ENCODE data around the gene UNCX.
A peak's percentile ranks its signal among the peaks of the same experiment; 100 is the strongest.

GRCh38 chr7:1231214-1232102 is 1.2 kb upstream of the UNCX start:
- TF ChIP-seq, protein P1, sequence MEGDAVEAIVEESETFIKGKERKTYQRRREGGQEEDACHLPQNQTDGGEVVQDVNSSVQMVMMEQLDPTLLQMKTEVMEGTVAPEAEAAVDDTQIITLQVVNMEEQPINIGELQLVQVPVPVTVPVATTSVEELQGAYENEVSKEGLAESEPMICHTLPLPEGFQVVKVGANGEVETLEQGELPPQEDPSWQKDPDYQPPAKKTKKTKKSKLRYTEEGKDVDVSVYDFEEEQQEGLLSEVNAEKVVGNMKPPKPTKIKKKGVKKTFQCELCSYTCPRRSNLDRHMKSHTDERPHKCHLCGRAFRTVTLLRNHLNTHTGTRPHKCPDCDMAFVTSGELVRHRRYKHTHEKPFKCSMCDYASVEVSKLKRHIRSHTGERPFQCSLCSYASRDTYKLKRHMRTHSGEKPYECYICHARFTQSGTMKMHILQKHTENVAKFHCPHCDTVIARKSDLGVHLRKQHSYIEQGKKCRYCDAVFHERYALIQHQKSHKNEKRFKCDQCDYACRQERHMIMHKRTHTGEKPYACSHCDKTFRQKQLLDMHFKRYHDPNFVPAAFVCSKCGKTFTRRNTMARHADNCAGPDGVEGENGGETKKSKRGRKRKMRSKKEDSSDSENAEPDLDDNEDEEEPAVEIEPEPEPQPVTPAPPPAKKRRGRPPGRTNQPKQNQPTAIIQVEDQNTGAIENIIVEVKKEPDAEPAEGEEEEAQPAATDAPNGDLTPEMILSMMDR (optimal IDR thresholded peaks at IDR 0.05 in 1 of 3, IDR thresholded peaks at IDR 0.05 in 1 of 3, conservative IDR thresholded peaks at IDR 0.05 in 1 of 3; ENCODE audit: extremely low read depth in 1 of 3, insufficient read depth in 2 of 3, low read length in 3 of 3) = no peak
- peak; percentile 44 for TF ChIP-seq EZH2 (IDR thresholded peaks at IDR 0.05; ENCODE audit: low read length)

Data from keratinocyte (primary cell).